Measurements from ENCODE around the gene TMEM51.
"Not testable (repeated sequence)": the region's sequence is repeated elsewhere in the genome, so short reads cannot be mapped to it uniquely, and the experiment has no call there.

The TMEM51 gene

GRCh38 chr1:15155191-15155590, 1.6 kb downstream of the TMEM51 start:
- DNase-seq = no peak

DNA sequence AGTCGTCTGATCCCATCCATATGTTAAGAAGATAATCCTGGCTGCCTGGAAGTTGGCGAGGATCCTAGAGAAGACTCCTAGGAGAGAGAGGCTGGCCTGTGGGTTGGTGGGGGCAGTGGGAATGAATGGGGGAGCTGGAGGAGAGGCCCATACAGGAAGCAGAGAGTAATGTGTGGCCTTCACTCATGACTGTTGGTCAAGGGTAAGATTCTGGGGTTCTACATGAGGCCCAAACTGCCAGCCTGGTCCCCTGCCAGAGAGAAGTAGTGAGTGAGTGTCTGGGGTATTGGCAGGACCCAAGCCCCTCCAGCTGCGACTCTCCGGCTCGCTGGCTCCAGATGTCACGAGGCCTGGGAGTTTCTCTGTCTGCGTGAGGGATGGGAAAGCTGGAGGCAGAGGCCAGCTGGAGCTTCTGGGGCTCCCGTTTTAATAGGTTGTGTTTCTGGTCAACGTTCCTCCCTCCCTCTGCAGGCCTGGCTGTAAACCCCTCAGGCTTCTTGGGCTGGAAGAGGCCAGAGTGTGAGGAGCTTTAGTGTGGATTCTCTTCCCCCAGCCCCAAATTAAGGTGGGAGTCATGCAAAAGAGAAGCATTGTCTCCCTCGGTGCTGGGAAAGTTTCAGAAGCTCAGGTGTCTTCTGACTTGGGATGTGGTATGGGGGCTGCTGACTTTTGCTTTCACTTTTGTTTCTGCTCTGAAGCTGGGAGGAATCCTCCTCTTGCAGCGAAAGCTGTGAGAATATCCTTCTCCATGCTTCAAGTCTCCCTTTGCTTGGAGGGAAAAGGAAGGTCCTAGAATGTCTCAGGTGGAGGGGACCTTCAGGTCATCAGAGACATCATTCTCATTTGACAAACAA, 2.6 kb downstream of the TMEM51 start:
- no peak for DNase-seq

DNA sequence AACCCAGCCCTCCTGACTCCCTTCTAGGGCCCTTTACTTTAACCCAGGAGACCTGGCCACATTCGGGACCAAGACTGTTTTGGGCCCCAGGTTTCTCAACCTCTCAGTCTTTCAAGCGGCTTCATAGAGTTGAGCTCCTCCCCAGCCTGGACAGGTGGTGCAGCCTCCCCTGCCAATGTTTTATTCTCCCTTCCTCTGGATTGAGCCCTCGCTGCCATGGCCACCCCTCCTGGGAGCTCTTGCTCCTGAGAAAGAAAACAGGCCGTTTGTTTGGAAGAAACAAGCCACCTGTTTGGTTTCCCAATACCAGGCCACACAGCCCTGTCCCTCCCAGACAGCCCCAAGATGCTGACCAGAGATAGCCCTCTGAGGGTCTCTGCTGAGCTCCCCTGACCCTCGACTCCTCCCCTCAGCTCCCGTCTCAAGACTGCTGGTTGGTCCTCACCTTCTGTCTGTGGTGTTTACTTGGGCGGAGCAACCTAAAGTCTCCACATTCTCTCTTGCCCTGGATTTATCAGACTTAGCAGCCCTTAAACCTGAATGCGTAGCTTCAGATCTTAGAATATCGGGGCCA, 3.3 kb downstream of the TMEM51 start:
- DNase-seq = no peak

DNA sequence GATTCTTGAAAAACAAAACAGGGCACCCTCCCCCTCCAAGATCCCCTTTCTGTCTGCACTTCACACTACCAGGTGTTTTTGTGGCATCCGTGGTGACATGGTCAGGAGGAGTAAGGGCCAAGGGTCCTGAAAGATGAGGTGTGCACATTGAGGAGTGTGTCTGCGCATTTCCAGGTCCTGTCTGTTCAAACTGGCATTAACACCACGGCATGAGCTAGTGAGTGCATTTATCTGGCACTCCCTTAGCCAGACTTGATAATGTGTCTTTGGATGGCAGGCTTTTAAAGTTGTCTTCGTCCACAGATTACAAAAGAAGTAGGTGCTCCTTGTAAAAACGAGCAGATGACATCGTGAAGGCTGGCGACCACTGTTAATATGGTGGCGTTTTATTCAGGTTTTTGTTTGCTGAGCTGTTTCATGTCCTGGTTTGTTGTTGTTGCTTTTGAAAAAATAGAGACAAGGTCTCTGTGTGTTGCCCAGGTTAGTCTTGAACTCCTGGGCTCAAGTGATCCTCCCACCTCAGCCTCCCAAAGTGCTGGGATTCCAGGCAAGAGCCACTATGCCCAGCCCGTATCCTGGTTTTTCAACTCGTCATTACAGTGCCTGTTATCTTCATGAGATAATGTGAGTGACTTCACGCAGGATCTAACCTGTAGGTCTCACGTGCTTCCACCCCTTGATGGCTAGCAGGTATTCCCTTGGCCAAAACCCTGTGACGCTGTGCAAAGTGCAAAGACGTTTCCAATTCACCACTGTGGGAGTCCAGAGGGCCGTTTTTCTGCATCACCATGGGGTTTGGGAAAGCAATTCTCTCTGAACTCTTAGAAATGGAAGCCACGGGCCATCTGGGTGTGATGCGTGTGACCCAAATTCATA, 4.2 kb downstream of the TMEM51 start:
- no peak for DNase-seq

DNA sequence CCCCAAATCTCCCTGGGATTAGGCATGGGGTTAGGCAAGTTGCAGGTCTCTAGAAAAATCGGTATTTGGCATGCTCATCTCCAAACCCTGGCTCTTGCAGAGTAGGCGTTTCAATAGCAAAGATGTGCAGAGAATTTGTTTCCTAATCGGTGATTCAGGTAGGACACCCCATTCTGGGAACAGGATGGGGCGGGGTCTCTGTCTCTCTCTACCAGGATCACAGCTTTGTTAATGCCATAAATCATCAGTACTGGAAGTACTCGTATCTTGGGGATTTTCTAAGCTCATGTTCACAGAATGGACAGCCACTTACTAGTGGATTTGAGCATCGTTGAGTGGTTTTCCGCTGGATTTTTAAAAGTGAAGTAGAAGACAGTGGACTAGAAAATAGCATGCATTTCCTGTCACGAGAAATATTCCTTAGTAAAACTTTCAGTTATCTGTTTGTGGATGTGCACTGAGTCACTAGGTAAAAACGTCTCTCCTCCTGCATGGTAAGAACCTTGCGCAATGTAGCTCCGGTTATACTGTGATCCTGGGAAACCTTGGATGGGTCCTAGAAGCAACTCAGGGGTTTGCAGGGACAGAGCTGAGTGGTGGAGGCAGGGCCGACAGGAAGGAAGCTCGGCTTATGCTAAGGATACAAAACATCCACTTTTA, 5.1 kb downstream of the TMEM51 start:
- no peak for DNase-seq

DNA sequence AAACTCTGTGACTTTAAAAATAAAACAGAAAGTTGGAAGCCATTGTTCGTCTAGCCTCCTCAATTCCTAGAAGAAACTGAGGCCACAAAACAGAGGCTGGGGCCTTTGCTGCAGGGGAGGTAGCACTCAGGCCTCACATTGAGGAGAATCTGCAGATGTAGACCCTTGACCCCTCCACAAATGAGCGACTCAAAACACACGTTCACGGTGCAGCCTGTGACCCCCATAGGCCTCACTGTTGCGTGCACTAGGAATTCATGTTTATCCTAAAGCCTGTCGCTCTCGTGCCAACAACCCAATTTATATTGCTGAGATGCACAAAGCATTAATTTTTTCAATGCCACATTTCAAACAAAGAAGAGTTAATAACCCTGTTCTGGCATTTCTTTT, 5.6 kb downstream of the TMEM51 start:
- no peak for DNase-seq

- DNase-seq = no peak
Measured at GRCh38 chr1:15160626-15161025, 7.1 kb downstream of the TMEM51 start.

GRCh38 chr1:15167386-15167785, 13.8 kb downstream of the TMEM51 start:
- no peak for DNase-seq

DNA sequence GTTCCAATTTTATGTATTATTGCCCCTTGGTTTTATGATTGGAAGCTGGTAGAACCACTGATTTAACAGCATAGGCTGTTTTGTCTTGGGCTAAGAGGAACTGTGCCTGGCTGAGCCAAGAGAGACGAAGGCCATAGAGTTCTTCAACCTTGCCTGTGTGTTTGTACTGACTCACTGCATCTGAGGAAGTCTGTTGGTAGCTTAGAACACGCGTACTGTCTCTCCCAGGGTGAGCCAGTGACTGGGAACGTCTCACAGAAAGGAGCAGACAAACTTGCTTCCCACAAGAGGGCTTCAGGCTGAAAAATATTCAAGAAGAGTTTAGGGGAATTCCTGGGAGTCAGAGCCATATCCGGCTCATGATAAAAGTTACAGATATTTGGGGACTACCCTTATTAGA, 14.9 kb downstream of the TMEM51 start:
- no peak for DNase-seq

GRCh38 chr1:15170071-15170470, 16.5 kb downstream of the TMEM51 start:
- DNase-seq = no peak

DNA sequence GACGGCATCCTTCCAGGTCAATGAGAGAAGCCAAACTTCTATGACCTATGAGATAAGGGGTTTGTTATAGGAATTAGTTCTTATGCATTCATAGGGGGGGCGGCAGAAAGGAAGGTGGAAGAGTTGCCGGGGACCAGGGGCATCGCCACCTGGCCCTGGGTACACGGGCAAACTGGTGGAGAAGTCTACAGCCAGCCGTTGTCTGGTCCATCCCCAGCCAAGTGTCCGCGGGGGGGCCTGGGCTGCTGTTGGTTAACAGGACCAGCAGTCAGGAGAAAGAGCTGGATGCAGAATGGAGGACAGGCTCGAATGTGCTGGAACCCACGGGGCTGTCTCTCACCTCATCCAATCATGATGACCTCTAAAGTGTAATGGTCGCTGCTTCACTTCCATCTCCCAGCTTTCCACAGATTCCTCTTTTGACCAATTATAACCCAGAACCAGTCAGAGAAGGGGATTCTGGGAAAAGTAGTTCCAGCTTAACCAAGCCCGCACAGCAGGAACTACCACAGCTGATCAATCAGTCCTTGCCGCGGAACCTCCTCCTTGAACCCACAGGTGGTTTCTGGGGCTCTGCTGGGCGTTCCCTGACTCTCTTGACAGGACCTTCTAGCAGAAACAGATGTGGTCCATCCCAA, 17.8 kb downstream of the TMEM51 start:
- DNase-seq = no peak

DNA sequence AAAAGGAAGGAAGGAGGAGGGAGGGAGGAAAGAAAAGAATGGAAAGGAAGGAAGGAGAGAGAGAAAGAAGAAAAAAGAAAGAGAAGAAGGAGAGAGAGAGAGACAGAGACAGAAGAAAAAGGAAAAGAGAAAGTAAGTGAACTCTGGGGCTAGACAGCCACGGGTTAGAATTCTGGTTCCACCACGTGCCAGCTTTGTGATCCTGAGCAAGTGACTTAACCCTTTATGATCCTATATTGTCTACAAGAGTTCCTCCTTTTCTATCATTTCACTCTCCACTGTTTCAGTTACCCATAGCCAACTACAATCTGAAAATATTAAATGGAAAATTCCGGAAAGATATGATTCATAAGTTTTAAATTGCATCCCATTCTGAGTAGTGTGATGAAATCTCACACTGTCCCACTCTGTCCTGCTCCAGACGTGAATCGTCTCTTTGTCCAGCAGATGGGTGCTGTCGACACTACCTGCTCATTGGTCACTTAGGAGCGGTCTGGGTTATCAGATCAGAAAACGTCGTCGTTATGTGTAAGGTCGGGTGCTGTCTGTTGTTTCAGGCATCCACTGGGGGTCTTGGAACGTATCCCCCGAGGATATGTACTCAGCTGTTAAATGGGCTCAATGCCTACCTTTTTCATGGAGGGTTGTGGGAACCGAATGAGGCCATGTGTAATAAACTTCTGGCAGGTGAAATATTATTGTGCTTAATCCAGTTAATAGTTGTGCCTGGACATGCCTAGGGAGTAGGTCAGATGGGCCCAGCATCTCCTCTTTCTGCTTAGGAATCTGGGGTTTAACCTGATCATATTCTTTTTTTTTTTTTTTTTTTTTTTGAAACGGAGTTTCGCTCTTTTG, 19.1 kb downstream of the TMEM51 start:
- DNase-seq = no peak

DNA sequence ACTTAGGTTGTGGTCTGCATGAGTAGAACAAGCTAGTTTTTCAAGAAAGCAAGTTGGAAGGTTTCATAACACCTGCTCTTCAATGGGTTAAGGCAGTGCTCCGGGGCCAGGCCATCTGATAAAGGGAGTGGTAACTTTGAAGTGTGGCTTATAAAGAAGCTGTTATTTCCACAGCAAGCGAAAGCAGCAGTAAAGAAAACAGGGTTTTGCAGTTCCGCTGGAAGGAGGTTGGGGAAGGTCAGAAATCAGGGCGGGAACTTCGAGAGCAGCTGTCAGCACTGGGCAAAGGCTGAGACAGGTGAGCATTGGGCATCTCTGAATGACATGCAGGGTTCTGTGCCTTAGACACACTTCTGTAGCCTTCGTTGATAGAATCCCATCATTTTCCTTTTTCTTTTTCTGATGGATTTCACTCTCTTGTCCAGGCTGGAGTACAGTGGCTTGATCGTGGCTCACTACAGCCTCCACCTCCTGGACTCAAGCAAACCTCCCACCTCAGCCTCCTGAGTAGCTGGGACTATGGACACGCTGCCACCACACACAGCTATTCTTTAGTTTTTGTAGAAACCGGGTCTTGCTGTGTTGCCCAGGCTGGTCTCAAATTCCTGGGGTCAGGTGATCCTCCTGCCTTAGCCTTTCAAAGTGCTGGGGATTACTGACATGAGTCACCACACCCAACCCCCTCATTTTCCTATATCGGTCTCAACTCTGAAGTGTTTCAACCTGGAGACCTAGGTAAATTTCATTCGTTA, 20.5 kb downstream of the TMEM51 start:
- DNase-seq = no peak

- no peak for DNase-seq
Measured at GRCh38 chr1:15174615-15174983, 21.1 kb downstream of the TMEM51 start.

DNA sequence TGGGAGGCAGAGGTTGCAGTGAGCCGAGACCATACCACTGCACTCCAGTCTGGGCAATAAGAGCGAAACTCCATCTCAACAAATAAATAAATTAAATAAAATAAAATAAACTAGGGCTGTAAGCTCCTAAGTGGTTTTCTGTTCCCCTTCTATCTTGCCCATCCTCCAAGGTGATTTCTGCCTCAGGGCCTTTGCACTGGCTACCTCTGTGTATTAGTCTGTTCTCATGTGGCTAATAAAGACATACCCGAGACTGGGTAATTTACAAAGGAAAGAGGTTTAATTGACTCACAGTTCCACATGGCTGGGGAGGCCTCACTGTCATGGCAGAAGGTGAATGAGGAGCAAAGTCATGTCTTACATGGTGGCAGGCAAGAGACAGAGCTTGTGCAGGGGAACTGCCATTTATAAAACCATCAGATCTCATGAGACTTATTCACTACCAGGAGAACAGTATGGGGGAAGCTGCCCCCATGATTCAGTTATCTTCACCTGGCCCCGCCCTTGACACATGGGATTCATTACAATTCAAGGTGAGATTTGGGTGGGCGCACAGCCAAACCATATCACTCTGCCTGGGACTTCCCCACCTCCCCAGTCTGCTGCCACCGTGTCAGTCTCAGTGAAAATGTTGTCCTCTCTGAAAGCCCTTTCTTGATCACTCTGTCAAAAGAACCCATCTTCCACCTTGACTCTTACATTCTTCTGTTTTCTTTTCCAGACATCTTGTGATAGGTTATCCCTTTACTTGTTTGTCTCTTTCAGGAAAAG, 22.0 kb downstream of the TMEM51 start:
- not testable (repeated sequence) for DNase-seq

DNA sequence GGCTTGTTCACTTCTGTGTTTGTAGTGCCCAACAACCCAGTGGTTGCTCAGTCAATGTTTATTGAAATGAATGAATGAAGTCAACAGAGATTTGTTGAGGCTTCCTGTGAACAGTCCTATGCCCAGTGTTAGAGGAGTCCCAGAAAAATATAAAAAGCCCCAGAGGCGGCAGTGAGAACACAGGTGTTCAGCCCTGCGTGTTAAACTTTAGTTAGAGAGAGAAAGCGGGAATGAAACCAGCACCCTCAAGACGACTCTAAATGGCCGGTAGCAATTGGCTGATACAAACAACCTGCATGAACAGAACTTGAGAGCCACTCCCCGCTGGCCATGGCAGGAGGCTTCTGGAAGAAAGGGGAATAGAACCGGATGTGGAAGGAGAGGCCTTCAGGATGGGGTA, 22.6 kb downstream of the TMEM51 start:
- no peak for DNase-seq

DNA sequence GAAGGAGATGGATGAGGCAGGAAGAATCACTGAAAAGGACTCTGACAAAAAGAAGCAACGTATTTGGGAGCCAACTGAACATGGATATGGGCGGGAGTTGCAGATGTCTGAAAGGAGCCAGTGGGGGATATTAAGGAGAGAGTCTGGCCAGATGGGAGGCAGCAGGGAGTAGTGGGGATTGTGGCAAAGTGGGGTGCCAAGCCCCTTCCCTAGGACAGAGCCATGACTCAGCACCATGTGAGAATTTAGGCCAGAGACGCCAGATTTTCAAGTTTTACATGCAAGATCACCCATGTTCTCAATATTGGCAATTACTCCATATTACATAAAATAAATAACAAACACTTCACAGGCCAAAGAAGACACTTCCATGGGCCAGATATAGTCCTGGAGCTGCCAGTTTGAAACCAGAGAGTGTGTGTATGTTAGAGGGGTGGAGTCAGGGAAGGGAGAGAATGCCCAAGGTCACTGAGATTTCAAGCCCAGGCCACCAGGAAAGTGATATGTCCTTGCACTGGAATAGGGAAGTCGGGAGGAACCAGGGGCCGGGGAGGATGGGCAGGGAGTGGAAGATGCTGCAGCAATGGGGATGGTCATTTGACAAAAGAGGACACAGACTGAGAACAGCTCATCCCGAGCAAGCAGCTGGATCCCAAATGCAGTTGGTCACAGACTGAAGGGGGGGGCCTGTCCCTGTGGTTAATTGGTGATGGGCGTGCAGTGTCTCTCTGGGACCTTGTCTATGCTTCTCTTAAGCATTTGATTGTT, 23.5 kb downstream of the TMEM51 start:
- DNase-seq = no peak

DNA sequence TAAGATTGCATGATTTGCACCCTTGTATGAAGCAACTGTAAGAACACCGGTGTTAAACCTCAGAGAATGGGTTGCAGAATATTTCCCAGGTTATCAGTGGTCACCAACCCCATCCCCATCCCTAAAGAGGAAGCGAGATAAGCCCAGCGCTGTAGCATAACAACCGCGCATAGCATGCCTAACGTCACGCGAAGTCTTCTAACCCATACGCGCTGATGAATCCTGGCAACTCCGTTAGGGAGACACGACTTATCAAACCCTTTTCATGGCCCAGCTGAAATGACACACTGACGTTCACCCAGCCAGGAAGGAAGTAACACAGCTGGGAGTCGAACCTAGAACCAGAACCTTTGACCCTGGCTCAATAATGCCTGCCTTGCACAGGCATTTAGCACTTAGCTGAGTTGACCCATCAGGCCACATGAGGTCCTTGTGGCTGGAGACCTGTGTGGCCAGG, 24.2 kb downstream of the TMEM51 start:
- DNase-seq = no peak

All from CD4-positive, alpha-beta T cell treated with Interleukin-10 for 1 hour (primary cell).